GM19467 (cell line): Measurements from ENCODE around the gene ITPR3.

ENCODE experiments used
- ATAC-seq: cut with Tn5 transposase; IDR thresholded peaks from one replicate; pipeline ENCODE4 v1.9.1; 2021; ENCODE audit warnings: mild to moderate bottlenecking, moderate library complexity; ENCODE audit not compliant: unreplicated experiment

The ITPR3 gene

DNA sequence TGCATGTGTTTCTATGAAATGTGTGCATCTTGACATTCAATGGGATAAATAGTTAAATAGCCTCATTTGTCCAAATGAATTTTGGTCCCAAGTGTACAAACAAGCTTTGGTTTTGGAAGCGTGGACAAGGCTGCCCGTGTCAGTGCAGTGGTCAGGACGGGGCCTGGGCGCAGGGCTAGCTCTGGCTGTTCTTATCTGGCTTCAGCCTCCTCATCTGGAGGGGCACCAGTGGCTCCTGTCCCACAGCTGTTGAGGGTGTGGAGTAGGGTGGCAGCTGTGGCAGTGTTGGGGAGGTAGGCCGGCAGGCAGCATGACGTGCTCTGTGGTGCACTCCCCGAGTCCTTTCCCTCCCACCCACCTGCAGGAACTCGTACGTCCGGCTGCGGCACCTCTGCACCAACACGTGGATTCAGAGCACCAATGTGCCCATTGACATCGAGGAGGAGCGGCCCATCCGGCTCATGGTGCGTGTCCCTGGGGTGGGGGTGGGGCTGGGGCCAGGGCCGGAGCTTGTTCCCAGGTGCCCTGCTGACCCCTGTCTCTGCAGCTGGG, 43.5 kb downstream of the ITPR3 start:
- ATAC-seq, result no peak

DNA sequence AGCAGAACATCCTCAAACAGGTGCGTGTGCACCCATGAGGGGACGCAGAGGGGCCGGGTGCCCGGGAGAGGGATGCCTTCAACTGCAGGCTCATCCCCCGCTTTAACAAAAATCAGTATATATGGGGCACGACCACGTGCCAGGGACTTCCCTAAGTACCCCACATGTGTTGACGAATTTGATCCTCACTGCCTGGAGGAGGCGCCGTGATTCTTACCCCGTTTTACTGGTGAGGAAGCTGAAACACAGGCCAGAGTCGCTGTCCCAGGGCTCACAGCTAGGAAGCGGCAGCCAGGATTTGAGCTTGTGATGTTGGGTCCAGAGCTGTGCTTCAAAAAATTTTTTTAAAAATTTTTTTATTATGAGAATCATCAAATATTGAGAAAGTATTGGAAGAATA, 44.8 kb downstream of the ITPR3 start:
- no peak for ATAC-seq

DNA sequence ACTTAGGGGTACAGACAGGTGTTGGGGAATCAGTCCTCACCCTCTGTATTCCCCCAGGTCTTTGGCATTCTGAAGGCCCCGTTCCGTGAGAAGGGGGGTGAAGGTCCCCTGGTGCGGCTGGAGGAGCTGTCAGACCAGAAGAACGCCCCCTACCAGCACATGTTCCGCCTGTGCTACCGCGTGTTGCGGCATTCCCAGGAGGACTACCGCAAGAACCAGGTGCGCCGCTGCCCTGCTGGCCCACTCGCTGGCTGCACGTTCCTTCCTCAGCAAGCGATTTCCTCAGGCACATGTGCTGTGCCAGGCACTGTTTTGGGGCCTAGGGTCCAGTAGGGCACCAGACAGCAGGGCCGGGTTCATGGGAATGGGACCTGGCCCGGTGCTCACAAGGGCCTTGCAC, 46.0 kb downstream of the ITPR3 start:
- ATAC-seq, result no peak

DNA sequence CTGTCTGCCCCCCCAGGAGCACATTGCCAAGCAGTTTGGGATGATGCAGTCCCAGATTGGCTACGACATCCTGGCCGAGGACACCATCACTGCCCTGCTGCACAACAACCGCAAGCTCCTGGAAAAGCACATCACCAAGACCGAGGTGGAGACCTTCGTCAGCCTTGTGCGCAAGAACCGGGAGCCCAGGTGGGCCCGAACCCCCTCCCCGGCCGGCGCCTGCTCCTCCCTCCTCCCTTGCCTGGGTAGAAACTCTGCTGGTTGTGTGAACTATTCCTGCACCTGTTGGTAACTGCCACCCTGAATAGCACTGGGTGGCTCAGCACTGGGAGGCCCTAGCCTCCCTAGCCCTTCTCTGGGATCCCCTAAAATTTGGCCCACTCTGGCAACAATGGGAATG, 46.7 kb downstream of the ITPR3 start:
- no peak for ATAC-seq

DNA sequence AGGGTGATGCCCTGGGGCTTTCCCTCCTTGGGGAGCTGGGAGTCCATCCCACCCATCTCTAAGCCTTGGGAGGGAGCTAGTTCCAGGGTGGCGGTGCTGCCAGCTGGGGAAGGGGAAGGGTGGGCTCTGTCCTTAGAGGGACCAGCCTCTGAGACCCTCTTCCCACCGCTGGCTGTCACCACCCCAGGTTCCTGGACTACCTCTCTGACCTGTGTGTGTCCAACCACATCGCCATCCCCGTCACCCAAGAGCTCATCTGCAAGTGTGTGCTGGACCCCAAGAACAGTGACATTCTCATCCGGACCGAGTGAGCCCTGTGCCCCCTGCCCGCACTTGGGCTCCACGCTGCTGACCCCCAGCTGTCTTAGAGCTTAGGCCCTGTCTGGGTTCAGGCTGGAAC, 47.2 kb downstream of the ITPR3 start:
- ATAC-seq, result no peak

DNA sequence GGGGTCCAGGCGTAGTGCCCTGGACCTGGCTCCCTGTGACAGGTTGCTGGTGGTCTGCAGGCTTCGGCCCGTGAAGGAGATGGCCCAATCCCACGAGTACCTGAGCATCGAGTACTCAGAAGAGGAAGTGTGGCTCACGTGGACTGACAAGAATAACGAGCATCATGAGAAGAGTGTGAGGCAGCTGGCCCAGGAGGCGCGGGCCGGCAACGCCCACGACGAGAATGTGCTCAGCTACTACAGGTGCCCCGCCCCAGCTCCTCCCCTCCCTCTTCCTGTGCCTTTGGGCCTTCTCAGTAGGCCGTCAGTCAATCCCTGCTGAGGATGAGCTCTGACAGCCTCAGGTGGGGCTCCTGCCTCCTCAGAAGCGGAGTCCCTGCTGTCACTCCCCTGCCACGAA, 47.8 kb downstream of the ITPR3 start:
- no peak for ATAC-seq

DNA sequence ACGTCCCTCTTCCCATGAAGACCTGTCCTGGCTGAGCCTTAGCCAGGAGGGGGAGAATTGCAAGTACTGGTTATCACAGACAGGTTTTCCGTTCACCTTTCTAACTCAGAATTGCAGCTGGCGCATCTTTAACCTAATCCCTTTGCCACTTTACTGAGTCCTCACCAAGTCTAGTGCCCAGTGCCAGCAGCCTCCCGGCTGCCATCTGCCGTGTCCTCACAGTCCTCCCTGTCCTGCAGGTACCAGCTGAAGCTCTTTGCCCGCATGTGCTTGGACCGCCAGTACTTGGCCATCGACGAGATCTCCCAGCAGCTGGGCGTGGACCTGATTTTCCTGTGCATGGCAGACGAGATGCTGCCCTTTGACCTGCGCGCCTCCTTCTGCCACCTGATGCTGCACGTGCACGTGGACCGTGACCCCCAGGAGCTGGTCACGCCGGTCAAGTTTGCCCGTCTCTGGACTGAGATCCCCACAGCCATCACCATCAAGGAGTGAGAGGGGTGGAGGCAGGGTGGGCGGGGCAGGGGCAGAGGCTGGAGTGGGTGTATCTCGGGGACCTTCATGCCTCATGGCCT, 49.1 kb downstream of the ITPR3 start:
- no peak for ATAC-seq

DNA sequence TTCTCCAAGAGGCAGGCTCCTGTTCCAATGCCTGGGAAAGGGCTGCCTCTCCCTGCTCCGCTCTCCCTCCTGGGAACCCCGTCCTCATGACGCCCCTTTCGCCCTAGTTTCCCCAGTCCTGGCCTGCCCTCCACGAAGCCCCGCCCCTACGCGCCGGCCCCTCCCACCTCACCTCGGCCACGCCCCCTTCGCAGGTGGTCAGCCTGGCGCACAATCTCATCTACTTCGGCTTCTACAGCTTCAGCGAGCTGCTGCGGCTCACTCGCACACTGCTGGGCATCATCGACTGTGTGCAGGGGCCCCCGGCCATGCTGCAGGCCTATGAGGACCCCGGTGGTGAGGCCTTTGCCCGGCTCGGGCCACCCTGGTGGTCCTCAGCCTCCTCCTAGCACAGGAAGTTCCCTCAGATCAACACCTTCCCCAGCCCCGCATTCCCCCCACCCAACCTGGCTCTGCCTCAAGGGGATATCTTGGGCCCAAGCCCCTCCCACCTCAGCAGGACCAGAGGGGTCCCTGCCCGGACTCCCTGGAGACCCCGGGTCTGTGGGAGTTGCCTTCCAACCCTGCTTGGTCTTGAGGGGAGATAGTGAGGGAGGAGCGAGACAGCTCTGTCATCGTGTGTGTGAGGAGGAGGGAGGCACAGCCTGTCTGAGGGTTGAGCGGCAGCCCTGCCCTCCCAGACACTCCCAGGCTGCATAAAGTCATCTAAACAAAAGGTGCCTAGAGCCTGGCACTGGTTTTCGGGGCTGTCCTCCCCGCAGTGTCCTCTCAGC, 50.0 kb downstream of the ITPR3 start:
- ATAC-seq, result no peak

DNA sequence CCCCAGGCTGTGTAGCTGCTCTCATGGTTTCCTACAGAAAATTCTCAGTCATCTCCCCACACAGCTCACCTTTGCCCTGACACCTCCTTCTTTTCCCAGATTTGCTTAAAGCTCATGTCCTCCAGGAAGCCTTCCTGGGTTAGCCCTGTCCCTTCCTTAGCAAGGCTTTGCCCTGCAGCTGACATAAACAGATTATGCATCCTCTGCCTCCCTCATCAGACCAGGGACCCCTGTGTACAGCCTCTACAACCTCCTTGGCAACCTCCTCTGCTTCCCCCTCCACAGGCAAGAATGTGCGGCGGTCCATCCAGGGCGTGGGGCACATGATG, 50.6 kb downstream of the ITPR3 start:
- ATAC-seq, result no peak

DNA sequence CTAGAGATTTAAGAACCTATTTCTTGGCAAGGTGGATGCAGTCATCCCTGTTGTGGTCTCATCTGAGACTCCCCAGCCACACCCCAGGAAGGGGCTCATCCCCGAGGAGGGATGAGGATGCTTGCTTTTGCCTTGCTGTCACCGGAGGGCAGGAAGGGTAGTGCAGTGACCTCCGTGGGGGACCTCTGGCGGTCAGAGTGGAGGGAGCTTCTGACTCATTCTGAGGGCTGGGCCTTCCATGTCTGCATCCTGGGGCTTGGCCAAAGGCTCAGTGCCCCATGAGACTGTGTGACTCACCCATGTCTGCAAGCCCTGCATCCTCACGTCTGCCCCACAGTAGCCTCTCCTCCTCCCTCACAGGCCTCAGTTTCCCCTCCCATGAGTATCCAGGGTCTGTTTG, 51.7 kb downstream of the ITPR3 start:
- no peak for ATAC-seq

DNA sequence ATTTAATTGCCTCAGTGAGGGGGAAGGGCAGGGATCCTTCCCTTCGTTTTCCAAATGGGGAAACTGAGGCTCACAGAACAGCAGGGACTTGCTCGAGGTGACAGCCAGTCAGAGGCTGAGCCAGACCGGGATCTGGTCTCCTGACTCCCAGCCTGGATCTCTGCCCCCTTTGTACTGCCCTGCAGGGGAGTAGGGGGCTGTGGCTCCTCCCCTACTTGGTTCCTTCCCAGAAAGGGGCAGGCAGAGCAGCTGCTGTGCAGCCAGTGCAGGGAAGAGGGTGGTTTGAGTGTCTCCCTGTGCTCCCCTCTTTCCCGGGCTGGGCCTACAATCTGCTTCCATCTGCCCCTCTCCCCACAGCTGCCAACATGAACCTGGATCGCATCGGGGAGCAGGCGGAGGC, 52.7 kb downstream of the ITPR3 start:
- no peak for ATAC-seq

DNA sequence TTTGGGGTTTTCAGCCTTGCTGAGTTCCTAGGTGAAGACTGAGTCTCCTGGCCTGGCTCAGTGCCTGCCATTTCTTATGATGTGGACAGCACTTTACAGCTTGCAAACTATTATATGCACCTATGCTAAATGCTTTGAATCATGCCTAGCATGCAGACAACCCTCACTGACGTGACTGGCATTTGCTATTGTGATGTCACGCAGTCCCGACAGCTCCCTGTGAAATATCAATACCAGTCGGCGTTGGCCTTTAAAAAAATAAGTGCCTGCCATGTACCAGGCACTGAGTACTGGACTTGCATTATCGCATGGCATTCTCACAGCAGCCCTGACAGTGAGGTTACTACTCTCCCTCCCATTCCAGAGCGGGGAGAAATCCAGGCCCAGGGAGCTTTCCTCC, 54.8 kb downstream of the ITPR3 start:
- no peak for ATAC-seq

DNA sequence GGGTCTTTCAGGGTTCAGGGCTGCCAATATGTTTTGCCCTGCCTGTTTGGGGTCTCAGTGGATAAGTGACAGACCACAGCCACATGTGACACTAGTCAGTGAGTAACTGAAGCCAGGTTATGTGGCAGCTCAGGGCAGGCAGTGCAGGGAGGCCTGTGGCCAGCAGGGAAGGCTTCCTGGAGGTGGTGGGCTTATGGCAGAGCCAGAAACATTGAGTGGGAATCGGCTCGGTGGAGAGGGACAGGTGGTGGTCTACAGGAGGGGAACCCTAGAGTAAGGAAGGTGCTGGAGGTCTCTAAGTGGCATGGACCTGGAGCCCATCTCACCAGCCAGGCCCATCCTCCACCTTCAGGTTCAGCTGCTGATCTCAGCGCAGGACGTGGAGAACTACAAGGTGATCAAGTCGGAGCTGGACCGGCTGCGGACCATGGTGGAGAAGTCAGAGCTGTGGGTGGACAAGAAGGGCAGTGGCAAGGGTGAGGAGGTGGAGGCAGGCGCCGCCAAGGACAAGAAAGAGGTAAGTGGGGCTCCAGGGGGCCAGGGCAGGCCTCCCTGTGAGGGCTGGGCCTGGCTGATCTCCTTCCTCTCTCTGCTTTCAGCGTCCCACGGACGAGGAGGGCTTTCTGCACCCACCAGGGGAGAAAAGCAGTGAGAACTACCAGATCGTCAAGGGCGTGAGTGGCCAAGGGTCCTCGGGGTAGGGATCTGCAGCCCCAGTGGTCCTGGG, 55.5 kb downstream of the ITPR3 start:
- no peak for ATAC-seq

DNA sequence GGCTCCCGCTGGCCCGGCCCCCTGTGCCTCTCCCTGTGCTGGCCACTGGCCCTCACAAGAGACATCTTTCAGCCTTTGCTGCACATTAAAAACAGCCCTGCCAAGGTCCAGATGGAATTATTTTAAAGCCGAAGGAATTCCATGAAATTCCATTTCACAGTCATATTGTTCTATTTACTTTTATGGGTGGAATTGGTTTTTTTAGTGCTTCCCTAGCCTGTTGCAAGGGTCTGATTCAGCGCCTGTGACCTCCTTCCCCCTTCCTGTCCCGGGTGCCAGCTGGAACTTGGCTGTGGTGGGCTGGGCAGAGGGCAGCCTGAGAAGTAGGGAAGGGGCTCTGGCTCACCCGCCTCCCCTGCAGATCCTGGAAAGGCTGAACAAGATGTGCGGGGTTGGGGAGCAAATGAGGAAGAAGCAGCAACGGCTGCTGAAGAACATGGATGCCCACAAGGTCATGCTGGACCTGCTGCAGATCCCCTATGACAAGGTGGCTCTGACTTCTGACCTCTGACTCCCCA, 56.1 kb downstream of the ITPR3 start:
- ATAC-seq, result no peak

DNA sequence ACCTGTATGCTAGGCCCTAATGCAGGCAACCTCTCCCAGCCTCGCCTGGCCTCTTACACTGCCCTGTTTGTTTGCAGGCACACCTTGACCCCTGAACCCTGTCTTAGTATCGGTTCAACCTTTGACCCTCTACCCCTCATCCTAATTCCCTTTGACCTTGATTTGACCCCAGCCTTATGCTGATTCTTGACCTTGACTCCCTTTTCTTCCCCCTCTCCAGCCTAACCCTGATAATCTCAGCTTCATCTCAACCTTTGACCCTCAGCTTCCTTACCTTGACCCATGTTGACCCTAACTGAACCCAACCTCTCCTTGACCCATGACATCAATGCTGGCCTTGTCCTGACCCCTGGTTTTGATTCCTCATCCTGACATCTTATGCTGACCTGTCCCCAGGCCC, 56.6 kb downstream of the ITPR3 start:
- ATAC-seq, result no peak

DNA sequence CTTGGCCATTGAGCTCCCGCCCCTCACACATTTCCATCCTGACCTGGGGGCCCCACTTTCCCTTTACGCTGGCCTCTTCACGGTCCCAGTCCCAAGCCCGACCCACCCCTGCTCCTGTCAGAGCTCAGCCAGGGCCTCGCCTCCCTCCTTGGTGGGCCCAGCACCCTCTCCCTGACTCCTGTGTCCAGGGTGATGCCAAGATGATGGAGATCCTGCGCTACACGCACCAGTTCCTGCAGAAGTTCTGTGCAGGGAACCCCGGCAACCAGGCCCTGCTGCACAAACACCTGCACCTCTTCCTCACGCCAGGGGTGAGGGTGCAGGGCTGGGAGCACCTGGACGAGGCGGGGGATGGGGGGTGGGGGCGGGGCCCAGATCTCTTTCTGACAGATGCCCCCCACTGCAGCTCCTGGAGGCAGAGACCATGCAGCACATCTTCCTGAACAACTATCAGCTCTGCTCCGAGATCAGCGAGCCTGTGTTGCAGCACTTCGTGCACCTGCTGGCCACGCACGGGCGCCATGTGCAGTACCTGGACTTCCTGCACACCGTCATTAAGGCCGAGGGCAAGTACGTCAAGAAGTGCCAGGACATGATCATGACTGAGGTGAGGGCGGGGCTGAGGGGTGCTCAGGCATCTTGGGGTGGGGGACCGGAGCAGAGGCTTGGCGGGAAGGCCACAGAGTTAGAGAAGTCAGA, 57.3 kb downstream of the ITPR3 start:
- ATAC-seq, result no peak

DNA sequence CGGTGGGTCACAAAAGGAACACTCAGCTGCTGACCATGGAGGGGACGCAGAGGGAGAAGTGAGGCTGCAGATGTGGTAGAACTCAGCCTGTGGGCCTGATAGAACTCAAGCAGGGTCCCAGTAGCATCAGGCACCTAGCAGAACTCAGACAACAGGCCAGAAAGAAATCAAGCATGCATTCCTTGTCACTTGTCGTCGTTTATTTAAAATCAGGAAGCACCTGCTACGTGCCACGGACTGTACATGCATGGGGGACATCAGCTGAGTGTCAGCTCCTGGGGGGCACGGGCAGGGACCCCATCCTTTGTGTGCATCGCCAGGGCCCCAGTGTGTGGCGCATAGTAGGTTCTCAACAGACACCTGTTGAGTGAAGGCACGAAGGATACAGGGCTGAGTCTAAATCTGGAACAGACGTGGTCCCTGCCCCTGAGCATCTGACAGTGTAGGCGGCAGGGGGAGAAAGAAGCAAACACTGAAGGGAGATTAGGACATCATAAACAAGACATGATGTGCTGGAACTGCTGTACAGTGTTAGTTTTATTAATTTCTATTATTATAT, 57.9 kb downstream of the ITPR3 start:
- ATAC-seq, result no peak

DNA sequence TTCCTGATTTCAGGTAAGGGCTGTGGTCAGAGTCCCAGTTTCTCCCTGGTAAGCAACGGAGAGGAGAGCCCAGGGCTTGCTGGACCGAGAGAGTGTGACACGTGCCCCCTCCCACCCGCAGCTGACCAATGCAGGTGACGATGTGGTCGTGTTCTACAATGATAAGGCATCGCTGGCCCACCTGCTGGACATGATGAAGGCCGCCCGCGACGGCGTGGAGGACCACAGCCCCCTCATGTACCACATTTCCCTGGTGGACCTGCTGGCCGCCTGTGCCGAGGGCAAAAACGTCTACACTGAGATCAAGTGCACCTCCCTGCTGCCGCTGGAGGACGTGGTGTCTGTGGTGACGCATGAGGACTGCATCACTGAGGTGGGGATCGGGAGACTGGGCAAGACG, 58.6 kb downstream of the ITPR3 start:
- no peak for ATAC-seq

DNA sequence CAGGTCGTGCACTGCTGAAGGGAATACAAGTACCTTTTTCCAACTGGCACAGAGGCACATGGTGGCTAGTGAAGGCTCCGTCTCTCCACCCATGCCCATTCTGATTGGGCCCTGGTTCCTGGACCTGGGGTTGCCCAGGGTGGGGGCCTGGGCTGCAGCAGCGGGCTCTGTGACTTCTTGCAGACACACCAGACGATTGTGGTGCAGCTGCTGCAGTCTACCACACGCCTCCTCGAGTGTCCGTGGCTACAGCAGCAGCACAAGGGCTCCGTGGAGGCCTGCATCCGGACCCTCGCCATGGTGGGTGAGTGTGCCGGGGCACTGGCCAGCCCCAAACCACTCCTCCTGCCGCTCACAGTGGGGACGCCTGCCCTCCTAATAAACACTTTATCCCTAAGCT, 61.2 kb downstream of the ITPR3 start:
- no peak for ATAC-seq

DNA sequence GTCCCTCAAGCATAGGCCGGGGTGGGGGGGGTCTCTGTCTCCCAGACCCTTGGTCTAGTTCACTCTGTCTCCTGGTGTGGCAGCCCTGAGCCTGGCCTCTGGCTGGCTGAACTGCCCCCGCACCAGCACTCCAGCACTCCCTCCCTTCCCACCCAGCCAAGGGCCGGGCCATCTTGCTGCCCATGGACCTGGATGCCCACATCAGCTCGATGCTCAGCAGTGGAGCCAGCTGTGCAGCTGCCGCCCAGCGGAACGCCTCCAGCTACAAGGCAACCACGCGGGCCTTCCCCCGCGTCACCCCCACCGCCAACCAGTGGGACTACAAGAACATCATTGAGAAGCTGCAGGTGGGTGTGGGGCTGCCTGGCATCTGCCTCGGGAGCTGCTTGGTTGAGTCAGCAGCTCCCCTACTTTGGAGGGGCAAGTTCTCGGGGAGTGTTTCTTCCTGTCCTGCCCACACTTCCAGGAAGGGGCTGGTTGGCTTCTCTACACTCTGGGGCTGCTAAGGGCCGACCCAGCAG, 62.0 kb downstream of the ITPR3 start:
- no peak for ATAC-seq
